Gastrocnemius medialis (tissue), 4 donors: ENCODE results near the gene TSNAX.

Experiments used
- CTCF ChIP-seq, 5 experiments: fragments of 450-650 bp in 3 of 5; fragments of 200-600 bp in 2 of 5; sonication (generic) in 2 of 5; IDR thresholded peaks in 4 of 5; conservative IDR thresholded peaks in 1 of 5; 1 replicate in 4 of 5; 2 replicates in 1 of 5; pipeline ENCODE4 v1.5.1; 2016 to 2019; ENCODE audit warnings: antibody characterized with exemption in 5 of 5, mild to moderate bottlenecking in 3 of 5, moderate library complexity in 3 of 5
- POLR2A ChIP-seq, 2 donors: fragments of 450-650 bp; IDR thresholded peaks; one replicate each; pipeline ENCODE4 v1.6.1; 2017; ENCODE audit warnings: antibody characterized with exemption in 2 of 2, mild to moderate bottlenecking in 2 of 2, moderate library complexity in 2 of 2

DNA sequence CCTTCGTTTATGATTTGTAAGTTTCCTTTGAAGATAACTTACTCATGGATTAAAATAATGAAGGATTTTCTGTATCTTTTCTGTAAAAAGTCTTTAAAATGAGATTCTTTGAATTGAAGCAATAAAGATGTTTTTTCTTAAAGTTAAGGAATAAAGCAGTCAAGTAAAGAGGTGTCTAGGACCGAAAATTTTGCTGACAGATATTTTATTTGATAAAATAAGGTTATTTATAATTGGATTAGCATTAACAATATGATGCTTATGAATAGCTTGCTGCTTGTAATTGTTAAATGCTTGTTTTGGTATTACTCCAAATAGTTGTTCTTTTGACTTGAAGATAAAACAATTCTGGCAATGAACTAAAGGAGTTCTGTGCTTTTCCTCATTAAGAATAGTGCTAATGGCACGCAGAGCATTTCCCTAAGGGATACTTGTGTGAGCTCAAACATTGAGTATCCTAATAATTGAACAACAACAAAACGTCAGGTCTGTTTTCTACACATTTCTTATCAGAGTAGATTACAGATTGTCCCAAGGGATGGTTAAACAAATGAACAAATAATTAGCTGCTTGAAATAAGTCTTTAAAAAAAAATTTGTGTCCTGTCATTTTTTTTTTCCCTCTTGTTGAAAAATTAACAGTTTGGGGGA lies 16.6 kb downstream of the TSNAX start:
- TF ChIP-seq CTCF (IDR thresholded peaks at IDR 0.05 in 4 of 5, conservative IDR thresholded peaks at IDR 0.05 in 1 of 5) (no peak), POLR2A (IDR thresholded peaks at IDR 0.05) (no peak)
